Kidney (tissue), 14 donors: ENCODE results near the gene IL10RB. TPM values are rescaled to one million over a fixed set of nuclear protein-coding genes. Genes with fewer than 3 reads are reported as not detected.

Experiments used
- DNase-seq, 5 donors: peaks; one replicate each; pipeline ENCODE4 v3.0.0-alpha.2; 2013 to 2020
- FAIRE-seq: peaks from 2 replicates; lab custom pipeline; 2012; peaks lifted over from hg19 to GRCh38; lab: Jason Lieb, UNC
- H3K27ac ChIP-seq, 2 donors: one replicate each; pipeline ENCODE4 v1.7.0; 2013; ENCODE audit warnings: low read depth in 2 of 2, low read length in 2 of 2, inconsistent platforms in 1 of 2
- H3K27me3 ChIP-seq: one replicate; pipeline ENCODE4 v1.7.1; 2013; ENCODE audit warnings: low read length, inconsistent platforms; ENCODE audit not compliant: control insufficient read depth, insufficient read depth
- H3K36me3 ChIP-seq, 3 donors: one replicate each; pipeline versions ENCODE4 v1.7.0 to v1.7.1; 2013; ENCODE audit warnings: low read length in 3 of 3, control low read depth in 1 of 3, inconsistent platforms in 1 of 3; ENCODE audit not compliant: insufficient read depth in 3 of 3, control insufficient read depth in 2 of 3
- H3K4me1 ChIP-seq, 3 donors: one replicate each; pipeline versions ENCODE4 v1.7.0 to v1.7.1; 2013; ENCODE audit warnings: low read length in 3 of 3, inconsistent platforms in 1 of 3, low read depth in 1 of 3; ENCODE audit not compliant: control insufficient read depth in 2 of 3, insufficient read depth in 2 of 3
- H3K4me3 ChIP-seq, 3 donors: one replicate each; pipeline versions ENCODE4 v1.7.0 to v1.8.1; 2013; ENCODE audit warnings: low read length in 3 of 3, control low read depth in 1 of 3, inconsistent platforms in 1 of 3
- H3K9ac ChIP-seq, 3 donors: one replicate each; pipeline versions ENCODE4 v1.7.0 to v1.7.1; 2013; ENCODE audit warnings: low read length in 3 of 3, control low read depth in 1 of 3, inconsistent platforms in 1 of 3
- H3K9me3 ChIP-seq, 3 donors: one replicate each; pipeline versions ENCODE4 v1.7.0 to v1.7.1; 2013; ENCODE audit warnings: low read length in 3 of 3, control low read depth in 1 of 3, inconsistent platforms in 1 of 3; ENCODE audit not compliant: control insufficient read depth in 2 of 3, insufficient read depth in 1 of 3
- intact Hi-C: fragments of 100-400 bp; cut with DNase I; formaldehyde crosslinking; loops from one replicate; pipeline ENCODE4 v1.11.1; 2022
- polyA plus RNA-seq: library from polyadenylated mRNA; stranded (reverse); fragments of 350-450 nt; fragmentation: Illumina TruSeq; extraction: RNeasy Lipid Tissue Mini Kit (QIAGEN cat#74804); gene quantifications from one replicate; pipeline ENCODE4 v1.2.3, GENCODE V29; 2014; ENCODE audit warnings: low read depth, low replicate concordance; ENCODE audit not compliant: insufficient read depth
- total RNA-seq: library from RNA; stranded (reverse); fragmentation: NEBNext Ultra II Directional; extraction: Animal tissue kit (Norgen Biotek cat#: 25700); gene quantifications from one replicate; pipeline ENCODE4 v1.2.1, GENCODE V29; 2021
- TF ChIP-seq, protein P1 (sequence below): IDR thresholded peaks from 3 replicates; pipeline ENCODE4 v1.5.1; 2012; ENCODE audit warnings: mild to moderate bottlenecking, moderate library complexity, borderline replicate concordance; ENCODE audit not compliant: insufficient read depth; ENCODE audit errors: extremely low read depth
- donor health status: control.
- donor health status: control.
- donor health status: control.
- donor health status: control.
- donor health status: control.
- donor health status: DM: yes; HTN: yes; CAD: no.
- donor health status: Normal renal cell carcinoma (clear cell type).

Gene IL10RB
- total and polyA plus RNA-seq, 2 donors from 2014 or later: 21.5 to 27.3 TPM

DNA sequence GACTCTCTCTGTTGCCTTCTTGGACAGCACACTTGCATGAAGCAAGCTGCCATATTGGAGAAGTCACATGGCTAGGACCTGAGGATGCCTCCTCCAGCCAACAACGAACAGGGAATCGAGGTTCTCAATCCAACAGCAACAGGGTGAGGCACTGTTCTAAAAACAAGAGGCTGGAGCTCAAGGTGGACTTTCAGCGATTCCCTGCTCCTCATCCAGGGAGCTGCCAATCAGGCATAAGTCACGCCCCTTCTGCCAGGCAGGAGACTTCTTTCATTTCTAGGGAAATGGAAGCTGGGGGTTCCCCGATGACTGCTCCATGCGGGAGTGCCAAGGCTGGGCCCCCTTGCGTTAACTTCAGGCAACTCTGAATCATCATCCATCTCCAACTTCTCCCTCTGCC lies 35.9 kb downstream of the IL10RB start:
- no peaks in the 10 kb centered on the region for H3K27me3 ChIP-seq
- no peak overlapping the region for H3K9ac ChIP-seq
- no peaks in the 10 kb centered on the region for H3K9me3 ChIP-seq
- DNase-seq (no peak), FAIRE-seq (no peak)
- H3K4me3 ChIP-seq: no peak overlapping the region
- H3K4me1 ChIP-seq: peaks cover 7 to 9% (median 9%) of the 10 kb centered on the region in 3 donors
- TF ChIP-seq, protein P1, sequence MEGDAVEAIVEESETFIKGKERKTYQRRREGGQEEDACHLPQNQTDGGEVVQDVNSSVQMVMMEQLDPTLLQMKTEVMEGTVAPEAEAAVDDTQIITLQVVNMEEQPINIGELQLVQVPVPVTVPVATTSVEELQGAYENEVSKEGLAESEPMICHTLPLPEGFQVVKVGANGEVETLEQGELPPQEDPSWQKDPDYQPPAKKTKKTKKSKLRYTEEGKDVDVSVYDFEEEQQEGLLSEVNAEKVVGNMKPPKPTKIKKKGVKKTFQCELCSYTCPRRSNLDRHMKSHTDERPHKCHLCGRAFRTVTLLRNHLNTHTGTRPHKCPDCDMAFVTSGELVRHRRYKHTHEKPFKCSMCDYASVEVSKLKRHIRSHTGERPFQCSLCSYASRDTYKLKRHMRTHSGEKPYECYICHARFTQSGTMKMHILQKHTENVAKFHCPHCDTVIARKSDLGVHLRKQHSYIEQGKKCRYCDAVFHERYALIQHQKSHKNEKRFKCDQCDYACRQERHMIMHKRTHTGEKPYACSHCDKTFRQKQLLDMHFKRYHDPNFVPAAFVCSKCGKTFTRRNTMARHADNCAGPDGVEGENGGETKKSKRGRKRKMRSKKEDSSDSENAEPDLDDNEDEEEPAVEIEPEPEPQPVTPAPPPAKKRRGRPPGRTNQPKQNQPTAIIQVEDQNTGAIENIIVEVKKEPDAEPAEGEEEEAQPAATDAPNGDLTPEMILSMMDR: no peak
- intact Hi-C loops: no loop called here
- no peak overlapping the region for H3K27ac ChIP-seq
- no peaks in the 10 kb centered on the region for H3K36me3 ChIP-seq

DNA sequence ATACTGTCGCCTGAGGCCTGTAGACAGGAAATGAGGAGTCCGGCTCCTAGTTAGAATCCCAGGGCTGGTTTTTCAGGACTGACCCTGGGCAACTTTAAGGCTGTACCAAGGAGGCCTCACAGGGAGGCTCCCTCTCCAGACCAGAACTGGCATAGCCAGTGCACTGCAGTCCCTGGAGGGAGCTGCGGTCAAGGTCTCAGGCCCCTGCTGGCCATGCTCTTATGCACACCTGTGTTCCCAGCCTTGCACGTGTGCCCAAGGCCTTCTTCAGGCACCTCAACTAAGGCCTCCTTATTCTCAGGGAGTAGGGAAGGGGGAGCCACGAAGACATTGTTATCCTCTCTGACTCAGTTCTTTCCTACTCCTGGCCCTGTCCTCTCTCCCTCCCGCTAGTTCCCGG lies 36.6 kb downstream of the IL10RB start:
- intact Hi-C loops: no loop called here
- no peak overlapping the region for H3K4me3 ChIP-seq
- H3K27me3 ChIP-seq: no peaks in the 10 kb centered on the region
- DNase-seq: no peak
- H3K9ac ChIP-seq: no peak overlapping the region
- H3K27ac ChIP-seq: no peak overlapping the region
- TF ChIP-seq, protein P1: no peak
- FAIRE-seq: no peak
- H3K36me3 ChIP-seq: no peaks in the 10 kb centered on the region
- H3K9me3 ChIP-seq: no peaks in the 10 kb centered on the region
- H3K4me1 ChIP-seq: peaks cover 7 to 9% (median 9%) of the 10 kb centered on the region in 3 donors

DNA sequence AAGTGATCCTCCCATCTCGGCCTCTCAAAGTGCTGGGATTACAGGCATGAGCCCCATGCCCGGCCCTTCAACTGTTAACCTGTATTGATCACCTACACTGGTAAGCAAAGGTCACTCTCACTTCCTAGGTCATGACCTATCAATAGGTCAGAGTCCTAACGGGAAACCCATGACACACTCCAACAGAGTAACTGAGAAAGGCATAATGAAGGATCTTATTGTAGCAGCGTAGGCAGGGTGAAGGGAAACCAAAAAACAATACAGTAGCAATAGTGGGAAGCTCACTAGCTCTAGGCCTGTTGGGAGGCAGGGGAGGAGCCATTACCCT lies 39.1 kb downstream of the IL10RB start:
- no peaks in the 10 kb centered on the region for H3K27me3 ChIP-seq
- FAIRE-seq (no peak), DNase-seq (no peak)
- no peak overlapping the region for H3K9ac ChIP-seq
- TF ChIP-seq, protein P1: no peak
- no peaks in the 10 kb centered on the region for H3K9me3 ChIP-seq
- H3K4me3 ChIP-seq: no peak overlapping the region
- intact Hi-C loops: no loop called here
- peaks cover 7 to 9% (median 9%) of the 10 kb centered on the region in 3 donors for H3K4me1 ChIP-seq
- H3K27ac ChIP-seq: no peak overlapping the region
- H3K36me3 ChIP-seq: no peaks in the 10 kb centered on the region

DNA sequence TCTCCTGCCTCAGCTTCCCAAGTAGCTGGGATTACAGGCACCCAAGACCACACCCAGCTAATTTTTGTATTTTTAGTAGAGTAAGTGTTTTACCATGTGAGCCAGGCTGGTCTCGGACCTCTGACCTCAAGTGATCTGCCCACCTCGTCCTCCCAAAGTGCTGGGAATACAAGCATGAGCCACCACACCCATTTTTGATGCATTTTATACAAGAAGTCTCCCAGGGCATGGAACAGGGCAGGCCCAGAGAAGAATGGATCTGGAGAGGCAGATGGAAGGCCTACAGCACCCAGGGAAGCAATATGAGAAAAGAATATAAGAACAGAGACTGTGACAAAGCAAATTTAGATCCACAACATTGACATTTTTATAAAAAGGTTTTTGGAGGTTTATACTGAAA lies 39.8 kb downstream of the IL10RB start:
- Histone ChIP-seq H3K4me3 (no peak overlapping the region), H3K4me1 (peaks cover 5 to 9% (median 7%) of the 10 kb centered on the region in 3 donors), H3K27ac (no peak overlapping the region), H3K9me3 (no peaks in the 10 kb centered on the region), H3K36me3 (no peaks in the 10 kb centered on the region), H3K9ac (no peak overlapping the region), H3K27me3 (no peaks in the 10 kb centered on the region)
- FAIRE-seq: no peak
- intact Hi-C loops: no loop called here
- TF ChIP-seq, protein P1: no peak
- no peak for DNase-seq
